NK-92 (cell line): Measurements from ENCODE around the gene CCNA2.

Experiments used
- DNase-seq: peaks from one replicate; lab custom pipeline; 2025; ENCODE audit not compliant: unreplicated experiment; lab: John Stamatoyannopoulos, UW

Gene CCNA2

DNA sequence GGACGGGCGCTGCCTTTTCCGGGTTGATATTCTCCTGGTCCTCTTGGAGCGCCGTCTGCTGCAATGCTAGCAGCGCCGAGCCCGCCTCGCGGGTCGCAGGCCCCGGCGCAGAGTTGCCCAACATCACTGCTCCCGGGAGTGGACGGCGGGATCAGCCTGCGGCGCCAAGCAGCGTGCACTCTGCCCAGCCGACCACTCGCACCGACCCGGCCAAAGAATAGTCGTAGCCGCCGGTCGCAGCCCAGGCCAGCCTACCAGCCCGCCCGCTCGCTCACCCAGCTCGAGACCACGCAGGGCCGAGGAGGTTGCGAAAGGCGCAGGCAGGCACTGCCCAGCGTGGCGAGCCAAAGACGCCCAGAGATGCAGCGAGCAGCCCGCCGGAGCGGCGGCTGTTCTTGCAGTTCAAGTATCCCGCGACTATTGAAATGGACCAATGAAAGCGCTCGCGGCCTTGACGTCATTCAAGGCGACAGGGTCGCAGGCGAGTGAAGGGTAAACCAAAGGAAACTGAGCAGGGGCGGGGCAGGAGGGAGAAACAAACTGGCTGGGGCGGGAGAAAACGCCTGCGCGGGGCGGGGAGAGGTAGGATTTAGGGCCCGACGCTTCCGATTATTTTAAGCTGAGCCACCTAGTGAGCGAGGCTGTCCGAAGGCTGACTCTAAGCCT lies at the start of gene CCNA2:
Gene CCNA2 (minus strand): TSS at position 379 of the 666 bp plus-strand sequence. CDS start 255 bp downstream, at position 124.
- peak; percentile 76 for DNase-seq

DNA sequence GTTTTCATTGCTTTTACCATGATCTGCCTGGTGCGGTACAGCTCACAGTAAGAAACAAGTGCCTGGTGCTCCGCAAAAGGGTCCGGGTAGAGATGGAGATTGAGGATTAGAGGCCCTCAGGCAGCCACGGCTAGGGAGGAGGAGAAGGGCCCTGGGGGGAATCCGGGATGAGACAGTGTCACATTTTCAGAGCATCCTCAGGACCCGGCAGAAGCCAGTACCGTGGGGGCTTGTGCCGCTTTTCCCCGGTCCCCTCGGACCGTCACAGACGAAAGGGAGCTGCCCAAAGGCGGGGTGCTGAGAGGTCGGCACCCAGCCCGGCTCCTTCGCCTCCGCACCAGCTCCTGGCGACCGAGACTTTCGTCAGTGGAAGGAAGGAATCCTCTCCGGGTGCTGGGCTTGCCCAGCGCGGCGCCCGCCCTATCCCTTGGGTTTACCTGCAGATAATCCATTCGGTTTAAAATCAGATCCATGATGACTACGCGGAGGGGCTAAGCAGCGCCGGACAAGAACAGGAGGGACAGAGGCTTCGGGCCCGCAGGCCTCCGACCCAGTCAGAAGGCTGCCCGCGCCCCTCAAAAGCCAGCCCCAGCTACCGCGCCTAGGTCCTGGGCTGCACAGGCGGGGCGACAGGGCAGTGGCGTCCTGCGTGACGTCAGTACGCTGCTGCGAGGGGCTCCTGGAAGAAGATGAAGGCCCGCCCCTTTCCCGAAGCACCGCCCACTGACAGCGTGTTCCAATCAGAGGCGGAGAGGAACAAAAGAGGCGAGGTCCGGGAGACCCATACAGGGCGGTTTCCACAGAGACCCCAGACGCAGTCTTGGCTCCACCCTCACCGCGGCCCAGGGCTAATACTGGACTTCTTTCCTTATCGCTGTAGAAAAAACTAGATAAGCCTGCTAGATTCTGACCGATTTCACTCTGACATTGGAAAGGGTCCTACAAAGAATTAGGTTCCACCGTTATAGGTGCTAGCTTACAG lies 46.4 kb upstream of the CCNA2 start, which contains the start of gene BBS7:
Gene BBS7 (minus strand): TSS at position 634 of the 982 bp plus-strand sequence. CDS start 161 bp downstream, at position 473.
- peak; percentile 66 for DNase-seq

DNA sequence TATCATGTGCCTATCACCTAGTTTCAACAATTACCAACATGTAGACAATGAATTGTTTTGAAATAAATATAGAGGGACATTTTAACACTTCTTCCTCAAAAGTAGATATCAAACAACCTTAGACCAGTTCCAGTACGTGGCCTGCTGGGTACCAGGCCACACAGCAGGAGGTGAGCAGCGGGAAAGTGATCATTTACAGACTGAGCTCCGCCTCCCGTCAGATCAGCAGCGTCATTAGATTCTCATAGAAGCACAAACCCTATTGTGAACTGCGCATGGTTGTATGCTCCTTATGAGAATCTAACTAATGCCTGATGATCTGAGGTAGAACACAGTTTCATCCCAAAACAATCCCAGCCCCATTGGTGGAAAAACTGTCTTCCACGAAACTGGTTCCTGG lies 40.1 kb upstream of the CCNA2 start:
- DNase-seq, result no peak

DNA sequence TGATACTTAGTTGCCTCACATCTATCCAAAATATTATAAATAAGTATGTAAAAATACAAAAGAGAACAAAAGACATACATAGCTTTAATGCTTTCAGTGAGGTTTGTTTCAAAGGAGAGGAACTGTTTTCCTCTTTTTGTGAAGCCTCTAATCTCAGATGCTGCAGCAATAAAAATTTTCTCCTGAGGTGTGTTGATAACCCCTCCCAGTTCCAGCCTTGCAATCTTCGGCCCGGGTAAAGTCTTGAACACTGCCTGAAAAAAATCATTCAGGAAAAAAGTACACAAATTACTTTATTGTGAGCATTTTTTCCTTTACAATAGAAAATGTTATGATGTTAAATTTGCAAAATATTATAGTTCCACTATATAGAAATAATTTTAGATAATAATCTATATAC lies 37.7 kb upstream of the CCNA2 start:
- no peak for DNase-seq

DNA sequence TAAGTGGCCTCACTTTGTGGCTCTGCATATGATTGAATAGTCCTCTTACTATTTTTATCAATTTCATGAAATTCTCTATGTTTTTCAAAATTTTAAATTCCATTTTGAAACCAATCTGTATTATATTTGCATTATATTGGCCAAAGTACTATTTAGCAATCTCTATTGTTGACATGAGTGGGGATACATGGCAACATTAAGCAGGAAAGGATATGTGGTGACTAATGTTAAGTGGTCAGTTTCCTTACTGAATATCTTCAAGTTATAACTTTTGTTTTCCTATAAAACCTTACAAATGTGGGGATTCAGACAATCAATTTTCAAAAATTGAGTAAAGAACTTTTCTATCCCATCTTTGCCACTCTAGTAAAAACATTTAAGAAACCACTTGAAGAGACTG lies 36.4 kb upstream of the CCNA2 start:
- DNase-seq, result no peak

DNA sequence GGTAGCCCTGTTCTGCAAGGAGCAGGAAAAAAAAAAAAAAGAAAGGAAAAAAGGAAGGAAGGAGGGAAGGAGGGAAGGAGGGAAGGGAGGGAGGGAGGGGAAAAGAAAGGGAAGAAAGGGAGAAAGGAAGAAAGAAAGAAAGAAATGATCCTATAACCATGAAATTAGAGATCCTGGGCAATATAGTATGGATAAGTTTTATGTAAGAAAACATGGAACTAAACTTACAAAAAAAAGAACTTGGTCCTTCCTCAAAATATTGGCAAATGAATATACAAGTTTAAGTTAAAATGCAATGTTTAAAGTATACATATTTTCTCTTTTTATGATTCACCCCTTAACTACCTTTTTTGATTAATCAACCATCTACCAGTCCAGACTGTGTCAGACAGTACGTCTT lies 27.7 kb upstream of the CCNA2 start:
- no peak for DNase-seq

DNA sequence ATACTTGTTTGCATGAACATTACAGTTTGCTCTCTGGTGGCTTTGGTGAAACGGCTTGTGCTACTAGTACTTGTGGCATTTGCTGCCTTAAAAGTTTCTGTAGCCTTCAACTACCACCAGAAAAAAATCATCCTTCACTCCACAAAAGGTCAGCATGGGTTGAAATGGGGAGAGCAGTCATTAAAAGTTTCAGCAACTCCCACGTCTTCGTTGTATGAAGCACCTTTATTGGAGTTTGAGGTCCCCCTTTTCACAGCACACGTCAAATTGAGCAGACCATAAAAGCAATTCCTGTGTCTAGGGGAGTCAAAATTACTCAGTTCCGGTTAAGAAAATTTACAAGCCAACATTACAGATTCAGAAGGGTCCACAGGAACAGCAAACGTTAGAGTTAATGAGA lies 23.0 kb upstream of the CCNA2 start:
- DNase-seq, result no peak

DNA sequence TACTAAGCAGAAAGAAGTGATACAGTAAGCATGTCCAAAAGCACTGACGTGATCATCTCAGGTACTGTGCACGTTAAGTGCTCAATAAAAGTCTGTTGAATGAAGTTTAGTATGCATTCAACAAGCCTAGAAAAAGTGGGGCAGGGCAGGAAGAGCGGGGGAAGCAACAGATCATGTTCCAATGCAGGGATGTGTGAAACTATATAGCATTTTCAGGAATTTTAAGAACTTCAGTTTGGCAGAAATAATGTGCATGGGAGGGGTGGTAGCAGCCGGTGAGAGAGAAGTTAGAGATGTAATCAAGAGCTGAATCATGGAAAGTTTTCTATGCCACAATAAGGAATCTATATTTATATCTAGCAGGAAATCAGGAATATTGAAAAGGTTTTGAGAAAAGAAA lies 19.2 kb upstream of the CCNA2 start:
- no peak for DNase-seq

DNA sequence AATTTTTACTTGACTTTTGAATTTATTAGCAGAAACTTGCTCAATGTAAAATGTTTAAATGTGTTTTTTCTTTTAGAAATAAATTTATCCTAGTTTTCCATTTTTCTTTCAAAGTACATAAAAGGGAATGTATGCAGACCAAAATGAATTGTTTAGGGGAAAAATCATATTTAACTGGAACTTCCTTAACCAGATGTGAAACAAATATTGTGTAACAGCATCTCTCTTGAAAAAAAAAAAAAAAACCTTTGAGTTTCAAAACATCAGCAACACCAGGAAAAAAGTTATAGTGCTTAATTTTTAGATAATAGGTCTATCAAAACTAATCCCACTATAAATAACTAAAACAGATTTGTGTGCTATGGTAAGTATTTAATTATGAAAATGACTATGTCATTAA lies 14.5 kb upstream of the CCNA2 start:
- no peak for DNase-seq

DNA sequence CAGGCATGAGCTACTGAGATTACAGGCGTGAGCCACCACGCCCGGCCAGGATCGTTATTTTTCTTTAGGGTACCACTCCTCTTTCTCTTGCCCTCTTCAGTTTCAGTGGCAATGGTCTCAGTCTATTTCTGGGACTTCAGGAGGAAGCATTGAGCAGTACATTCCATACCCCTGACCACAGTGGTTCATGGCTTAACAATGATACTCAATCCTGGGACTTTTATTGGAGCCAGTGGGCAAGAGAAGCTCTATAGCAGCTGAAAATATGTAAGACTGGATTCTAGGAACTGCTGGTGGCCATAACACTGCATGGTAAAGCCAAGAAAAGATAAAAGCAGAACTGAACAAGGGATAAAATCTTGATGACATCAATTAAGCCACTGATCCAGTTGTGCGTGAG lies 5.8 kb upstream of the CCNA2 start:
- no peak for DNase-seq

DNA sequence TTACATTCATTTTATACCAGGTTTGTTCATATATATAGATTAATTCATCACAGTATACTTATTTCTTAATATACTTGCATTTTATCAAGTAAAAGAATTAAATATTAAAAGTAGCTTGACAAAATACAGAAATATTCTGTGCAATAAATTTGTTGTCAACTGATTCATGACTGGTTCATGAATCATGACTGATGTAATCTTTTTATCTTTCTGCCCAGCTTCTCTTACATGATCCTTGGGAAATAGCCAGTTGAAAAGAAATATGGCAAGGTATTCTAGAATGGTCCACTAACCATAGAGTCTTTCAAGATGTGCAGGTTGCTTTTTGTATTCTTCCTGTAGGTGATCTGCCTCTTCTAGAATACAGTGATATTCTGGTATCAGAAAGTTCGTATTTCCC lies 4.2 kb upstream of the CCNA2 start:
- DNase-seq, result no peak

DNA sequence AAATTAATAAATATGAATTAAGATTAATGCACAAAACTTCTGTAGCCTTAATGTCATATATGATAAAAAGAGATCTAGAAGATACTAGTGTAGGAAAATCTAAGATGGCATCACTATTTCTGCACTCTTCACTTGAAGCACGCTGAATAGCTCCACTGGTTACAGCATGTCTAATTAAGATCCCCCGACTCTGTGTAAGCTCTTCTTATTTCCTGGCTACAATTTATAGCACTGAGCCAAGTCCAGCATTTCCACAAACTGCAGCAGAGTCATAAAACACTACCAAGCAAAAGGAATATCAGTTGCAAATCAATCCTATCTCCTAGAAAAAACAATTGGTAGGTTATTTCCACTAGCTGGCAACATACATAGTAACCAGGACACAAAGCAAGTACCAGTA lies 1.3 kb upstream of the CCNA2 start:
- no peak for DNase-seq

DNA sequence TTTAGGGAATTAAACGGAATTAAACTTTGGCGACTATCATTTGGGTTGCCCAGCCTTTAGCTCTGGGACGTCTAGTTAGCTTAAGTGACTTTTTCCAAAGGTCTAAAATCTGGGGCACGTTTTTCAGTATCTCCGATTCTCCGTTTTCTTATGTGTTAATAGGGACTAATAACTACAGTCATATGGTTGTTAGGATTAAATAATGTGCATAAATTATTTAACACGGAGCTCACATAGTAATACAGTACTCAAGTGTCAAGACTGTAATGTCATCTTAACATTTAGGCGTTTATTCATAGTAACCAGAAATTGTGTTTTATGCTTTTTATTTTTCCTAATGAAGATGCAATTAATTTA lies 466 bp upstream of the CCNA2 start:
- no peak for DNase-seq

DNA sequence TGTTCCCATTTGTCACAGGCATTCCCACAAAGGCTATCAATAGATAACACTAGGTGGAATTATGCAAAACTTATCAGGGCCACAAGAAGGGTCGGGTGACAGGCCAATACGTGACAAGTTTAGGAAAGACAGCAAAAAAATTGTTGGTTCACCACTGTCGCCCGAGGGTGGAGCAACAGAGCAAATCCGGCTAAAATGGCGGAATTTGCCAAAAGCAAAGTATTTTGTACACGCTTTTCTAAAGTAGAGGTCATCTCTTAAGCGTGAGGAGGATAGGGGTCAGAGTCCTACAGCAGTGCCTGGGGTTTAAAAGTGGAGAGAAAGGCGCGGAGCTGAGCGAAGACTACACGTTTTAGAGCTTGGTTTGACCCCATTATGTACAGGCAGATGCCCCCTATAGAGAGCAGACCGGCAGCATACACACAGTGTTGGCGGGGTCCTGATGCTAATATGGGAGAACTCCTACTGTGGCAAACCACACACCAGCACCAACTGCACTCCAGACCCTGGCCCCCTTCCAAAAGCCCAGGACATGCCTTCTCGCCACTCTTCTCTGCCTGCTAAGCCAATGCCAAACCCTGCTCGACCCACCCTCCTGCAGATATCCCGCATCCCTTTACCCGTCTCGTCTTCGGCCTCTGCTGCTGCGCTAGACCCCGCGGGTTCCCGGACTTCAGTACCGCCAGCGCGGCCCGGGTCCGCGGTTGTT lies 733 bp downstream of the CCNA2 start:
- no peak for DNase-seq

DNA sequence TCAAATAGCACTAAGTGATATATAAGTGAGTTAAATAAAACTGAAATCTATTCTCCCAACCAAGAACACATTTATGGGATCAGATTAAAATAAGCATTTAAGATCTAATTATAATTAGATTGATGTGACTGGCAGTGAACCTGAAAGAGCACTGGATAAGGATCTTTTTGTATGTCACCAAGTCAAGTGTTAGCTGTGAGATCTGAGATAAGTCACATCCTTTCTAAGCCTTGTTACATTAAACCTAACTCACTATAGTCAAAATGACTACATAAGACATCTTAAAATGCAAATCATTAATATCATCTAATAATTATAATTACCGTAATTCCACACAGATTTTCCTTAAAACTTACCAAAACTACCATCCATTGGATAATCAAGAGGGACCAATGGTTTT lies 1.6 kb downstream of the CCNA2 start:
- no peak for DNase-seq

DNA sequence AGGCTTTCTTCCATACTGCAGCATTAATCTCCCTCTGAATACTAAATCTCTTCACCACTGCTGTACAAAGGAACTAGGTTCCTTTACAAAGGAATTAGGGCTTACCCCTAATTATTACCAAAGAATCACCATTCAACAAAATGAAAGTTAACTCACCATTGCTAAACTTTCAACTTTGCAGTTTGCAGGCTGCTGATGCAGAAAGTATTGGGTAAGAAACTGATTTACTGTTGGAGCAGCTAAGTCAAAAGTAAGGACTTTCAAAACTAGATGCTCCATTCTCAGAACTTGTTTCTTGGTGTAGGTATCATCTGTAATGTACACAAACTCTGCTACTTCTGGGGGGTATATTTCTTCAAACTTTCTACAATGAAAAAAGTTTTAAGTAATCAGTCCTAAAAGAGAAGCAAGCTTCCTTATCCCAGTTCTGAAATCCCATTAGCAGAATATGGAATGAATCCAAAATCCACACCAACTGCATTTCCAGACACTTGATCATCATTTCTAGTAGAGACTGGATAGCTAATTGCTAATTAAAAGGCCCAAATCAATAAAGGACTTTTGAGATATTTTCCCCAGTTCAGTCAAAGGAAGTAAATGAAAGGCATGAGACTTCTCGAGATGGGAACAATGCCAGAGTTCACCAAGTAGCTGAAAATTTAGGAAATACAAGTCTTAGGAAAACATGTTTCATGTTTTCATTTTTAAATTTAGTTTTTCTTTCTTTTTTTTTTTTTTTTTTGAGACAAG lies 4.3 kb downstream of the CCNA2 start:
- no peak for DNase-seq

DNA sequence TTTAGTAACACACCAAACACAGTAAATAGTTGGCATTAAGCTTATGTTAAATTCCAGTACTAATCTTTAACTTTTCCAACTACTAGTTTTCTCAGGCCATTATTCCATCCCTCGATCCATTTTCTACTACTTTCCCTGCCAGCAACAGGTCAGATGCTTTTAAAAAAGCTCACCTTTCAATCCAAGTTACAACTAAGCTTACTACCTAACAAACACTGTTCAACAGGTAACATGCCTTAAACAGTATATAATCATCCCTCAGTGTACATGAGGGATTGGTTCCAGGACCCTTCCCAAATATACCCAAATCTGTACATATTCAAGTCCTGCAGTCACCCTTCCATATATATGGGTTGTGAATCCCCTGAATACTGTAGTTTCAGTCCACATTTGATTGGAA lies 5.5 kb downstream of the CCNA2 start:
- no peak for DNase-seq

DNA sequence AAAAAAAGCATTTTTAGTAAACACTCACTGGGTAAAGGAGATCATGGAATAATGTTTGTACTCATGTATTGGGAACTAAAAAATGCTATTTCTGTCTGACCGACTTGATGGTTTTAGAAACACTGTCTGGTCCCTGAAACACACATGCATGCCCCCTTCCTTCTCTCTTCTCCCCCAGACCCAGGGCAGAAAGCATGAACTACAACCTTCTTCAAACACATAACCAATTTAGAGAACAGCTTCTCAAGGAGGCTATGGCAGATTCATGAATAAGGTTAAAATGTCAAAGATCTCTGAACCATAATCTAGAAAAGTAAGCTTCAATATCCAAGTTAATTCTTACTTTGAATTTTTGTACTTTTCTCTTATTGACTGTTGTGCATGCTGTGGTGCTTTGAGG lies 6.0 kb downstream of the CCNA2 start:
- no peak for DNase-seq

DNA sequence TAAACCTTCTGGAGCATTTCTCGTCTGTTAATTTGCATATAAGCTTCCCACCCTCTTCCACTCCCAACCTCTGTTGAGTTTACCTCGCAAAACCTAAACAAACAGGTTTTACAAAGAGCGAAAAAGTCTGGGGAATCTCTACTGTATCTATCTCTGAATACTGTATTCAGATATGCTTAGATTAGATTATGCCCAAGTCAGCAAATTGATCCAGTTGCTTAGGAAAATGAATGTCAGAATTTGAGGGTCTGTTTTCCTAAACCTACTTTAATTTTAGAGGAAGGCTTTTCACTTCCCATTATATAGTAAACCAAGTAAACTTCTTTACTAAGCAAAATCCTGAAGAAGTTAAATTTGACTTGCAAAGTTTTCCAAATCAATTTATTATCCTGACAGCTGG lies 6.7 kb downstream of the CCNA2 start:
- no peak for DNase-seq

DNA sequence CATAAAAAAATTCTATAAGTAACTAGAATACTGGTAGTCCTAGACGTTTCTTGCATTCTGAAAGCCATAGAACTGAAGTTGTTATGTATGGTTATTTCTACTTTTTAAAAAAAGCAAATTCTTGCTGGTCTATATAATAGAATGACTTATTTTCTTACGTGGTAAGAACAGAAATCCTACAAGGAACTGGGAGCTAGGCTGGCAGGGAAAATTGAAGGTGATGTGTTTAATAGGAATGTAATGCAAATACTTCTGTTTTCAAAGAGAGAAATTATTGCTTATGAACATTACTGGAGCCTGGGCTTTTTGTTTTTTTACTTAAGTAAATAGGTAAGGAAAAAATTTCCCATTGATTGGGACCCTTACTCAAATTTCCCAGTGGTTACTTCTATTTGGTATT lies 8.9 kb downstream of the CCNA2 start:
- no peak for DNase-seq

DNA sequence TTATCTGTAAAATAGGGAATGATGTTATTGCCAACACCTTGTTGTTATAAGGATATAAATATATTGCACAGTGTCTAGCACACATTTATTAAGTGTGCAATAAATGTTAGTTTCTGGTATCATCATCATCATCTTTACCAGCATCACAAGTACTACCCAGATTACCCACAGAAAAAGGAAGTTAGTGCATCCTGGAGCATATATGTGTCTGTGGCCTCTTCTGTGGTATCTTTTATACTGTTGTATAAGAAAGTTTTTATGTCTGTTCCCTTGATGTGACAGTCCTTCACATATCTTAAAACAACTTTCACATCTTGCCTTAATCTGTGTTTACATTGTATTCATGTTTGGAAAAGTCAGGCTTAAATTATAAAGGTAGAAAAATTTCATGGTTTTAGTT lies 12.6 kb downstream of the CCNA2 start:
- DNase-seq, result no peak
